Stimulated activated CD8-positive, alpha-beta memory T cell treated with anti-CD3 and anti-CD28 coated beads, Interleukin-15, amount 100 ng/mL, for 4 hours (primary cell): Measurements from ENCODE around the gene OR51B6.
"Not testable (repeated sequence)": the region's sequence is repeated elsewhere in the genome, so short reads cannot be mapped to it uniquely, and the experiment has no call there.

Source experiments
- DNase-seq, 2 donors: peaks; one replicate each; pipeline ENCODE4 v3.0.0-alpha.2; 2020; ENCODE audit warnings: low read depth in 2 of 2

OR51B6 gene

GRCh38 chr11:5366365-5366764, 15.1 kb downstream of the OR51B6 start:
- not testable (repeated sequence) for DNase-seq

GRCh38 chr11:5366856-5367255, 15.5 kb downstream of the OR51B6 start:
- no peak for DNase-seq

- DNase-seq, result no peak
These were observed 16.3 kb downstream of the OR51B6 start for GRCh38 chr11:5367448-5368074.

- no peak for DNase-seq
These were observed 17.3 kb downstream of the OR51B6 start for GRCh38 chr11:5368502-5369043.

- no peak for DNase-seq
These were observed 18.5 kb downstream of the OR51B6 start for GRCh38 chr11:5369789-5370188.

- no peak for DNase-seq
These were observed 29.5 kb downstream of the OR51B6 start for GRCh38 chr11:5380740-5381342.

GRCh38 chr11:5383576-5383975, 32.3 kb downstream of the OR51B6 start, which contains the start of gene OR51M1:
TSS of gene OR51M1 (plus strand) at chr11:5383812. CDS start at chr11:5389399, 5,587 bp downstream.
- DNase-seq, result no peak

GRCh38 chr11:5384335-5384734, 33.0 kb downstream of the OR51B6 start:
- no peak for DNase-seq

GRCh38 chr11:5390210-5390609, 38.9 kb downstream of the OR51B6 start:
- DNase-seq, result no peak

- no peak for DNase-seq
These were observed 42.8 kb downstream of the OR51B6 start for GRCh38 chr11:5394091-5394490.

- DNase-seq, result no peak
These were observed 47.6 kb downstream of the OR51B6 start for GRCh38 chr11:5398936-5399335.
